Body of pancreas (tissue), 4 donors: ENCODE results near the gene CDH10. TPM values are rescaled to one million over a fixed set of nuclear protein-coding genes. Genes with fewer than 3 reads are reported as not detected.

Source experiments
- ATAC-seq: fragments of 150-250 bp; one replicate; pipeline ENCODE4 v1.9.1; 2016
- DNase-seq, 4 donors: peaks; one replicate each; pipeline ENCODE4 v3.0.0-alpha.2; 2019
- H3K27ac ChIP-seq, 4 donors: fragments of 200-600 bp; sonication (generic); 1 replicate in 3 of 4; 2 replicates in 1 of 4; pipeline versions ENCODE4 v1.5.1 to v1.6.1; 2016 to 2019; ENCODE audit warnings: mild to moderate bottlenecking in 1 of 4, mixed read lengths in 1 of 4, moderate library complexity in 1 of 4
- H3K27me3 ChIP-seq, 2 donors: fragments of 200-600 bp; sonication (generic); one replicate each; pipeline ENCODE4 v1.6.0; 2016; ENCODE audit warnings: mild to moderate bottlenecking in 1 of 2
- H3K36me3 ChIP-seq, 2 donors: fragments of 200-600 bp; sonication (generic); replicated peaks in 1 of 2; 2 replicates each; pipeline ENCODE4 v1.5.1; 2016; ENCODE audit warnings: low read depth in 2 of 2; ENCODE audit not compliant: insufficient read depth in 1 of 2
- H3K4me1 ChIP-seq: fragments of 200-600 bp; sonication (generic); one replicate; pipeline ENCODE4 v1.6.0; 2016
- H3K4me3 ChIP-seq, 2 donors: fragments of 200-600 bp; sonication (generic); 1 replicate in 1 of 2; 2 replicates in 1 of 2; pipeline ENCODE4 v1.5.1; 2016 to 2019
- H3K9me3 ChIP-seq, 3 donors: fragments of 200-600 bp; sonication (generic); 1 replicate in 2 of 3; 2 replicates in 1 of 3; pipeline ENCODE4 v1.5.1; 2016
- POLR2A ChIP-seq, 3 donors: fragments of 450-650 bp; IDR thresholded peaks; one replicate each; pipeline ENCODE4 v1.6.1; 2016; ENCODE audit warnings: antibody characterized with exemption in 3 of 3, mild to moderate bottlenecking in 2 of 3
- WGBS, 2 donors: methylation state at CpG; one replicate each; pipeline ENCODE4 v1.1.5; 2017; 5-methylcytosine and 5-hydroxymethylcytosine counted together
- intact Hi-C: fragments of 100-400 bp; cut with DNase I; formaldehyde crosslinking; loops from one replicate; pipeline ENCODE4 v1.15.1; 2023
- total RNA-seq, 2 donors: library from RNA; depleted of rRNA; stranded (reverse); fragments of >200 nt; gene quantifications; one replicate each; pipeline ENCODE4 v1.1.0, GENCODE V29; 2016
- TF ChIP-seq, protein P1 (sequence below), 7 experiments: fragments of 450-650 bp in 4 of 7; fragments of 200-600 bp in 3 of 7; sonication (generic) in 3 of 7; IDR thresholded peaks; one replicate each; pipeline ENCODE4 v1.5.1; 2016 to 2019; ENCODE audit warnings: antibody characterized with exemption in 7 of 7

CDH10 gene
- total RNA-seq, 2 donors from 2014 or later, result 0.26 TPM; not detected in 1

DNA sequence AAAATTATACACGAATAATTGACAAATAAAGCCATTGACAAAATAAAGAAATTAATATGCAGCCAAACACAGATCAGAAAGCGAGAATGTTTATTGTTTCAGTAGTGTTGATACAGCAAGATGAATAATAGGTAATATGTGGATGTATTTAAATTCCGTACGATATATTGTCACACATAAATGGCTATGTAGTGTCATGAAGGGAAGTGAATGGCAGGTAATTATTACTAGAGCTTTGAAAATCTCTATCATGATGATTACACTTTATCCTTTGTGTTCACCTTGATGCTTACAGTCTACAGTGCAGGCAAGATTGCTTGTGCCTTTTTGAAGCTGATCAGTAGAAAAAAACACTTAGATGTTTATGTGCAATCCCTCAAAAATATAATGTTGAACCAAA, 23.3 kb upstream of the CDH10 start:
- Histone ChIP-seq H3K9me3 (no peaks in the 10 kb centered on the region), H3K27ac (no peak overlapping the region), H3K27me3 (no peaks in the 10 kb centered on the region), H3K4me3 (no peak overlapping the region), H3K36me3 (no peaks in the 10 kb centered on the region), H3K4me1 (no peaks in the 10 kb centered on the region)
- no peak for TF ChIP-seq POLR2A (IDR thresholded peaks at IDR 0.05)
- TF ChIP-seq, protein P1, sequence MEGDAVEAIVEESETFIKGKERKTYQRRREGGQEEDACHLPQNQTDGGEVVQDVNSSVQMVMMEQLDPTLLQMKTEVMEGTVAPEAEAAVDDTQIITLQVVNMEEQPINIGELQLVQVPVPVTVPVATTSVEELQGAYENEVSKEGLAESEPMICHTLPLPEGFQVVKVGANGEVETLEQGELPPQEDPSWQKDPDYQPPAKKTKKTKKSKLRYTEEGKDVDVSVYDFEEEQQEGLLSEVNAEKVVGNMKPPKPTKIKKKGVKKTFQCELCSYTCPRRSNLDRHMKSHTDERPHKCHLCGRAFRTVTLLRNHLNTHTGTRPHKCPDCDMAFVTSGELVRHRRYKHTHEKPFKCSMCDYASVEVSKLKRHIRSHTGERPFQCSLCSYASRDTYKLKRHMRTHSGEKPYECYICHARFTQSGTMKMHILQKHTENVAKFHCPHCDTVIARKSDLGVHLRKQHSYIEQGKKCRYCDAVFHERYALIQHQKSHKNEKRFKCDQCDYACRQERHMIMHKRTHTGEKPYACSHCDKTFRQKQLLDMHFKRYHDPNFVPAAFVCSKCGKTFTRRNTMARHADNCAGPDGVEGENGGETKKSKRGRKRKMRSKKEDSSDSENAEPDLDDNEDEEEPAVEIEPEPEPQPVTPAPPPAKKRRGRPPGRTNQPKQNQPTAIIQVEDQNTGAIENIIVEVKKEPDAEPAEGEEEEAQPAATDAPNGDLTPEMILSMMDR (IDR thresholded peaks at IDR 0.05), result no peak
- ATAC-seq (no peak), DNase-seq (no peak)
- intact Hi-C loops, result no loop called here
- WGBS, 2 donors, result 69 to 74% methylated on average over 4 of the region's 4 CpGs

- DNase-seq (no peak), ATAC-seq (no peak)
- H3K36me3 ChIP-seq, result no peaks in the 10 kb centered on the region
- WGBS, 2 donors, result 22 to 37% methylated on average over 3 of the region's 3 CpGs
- peaks cover 0 to 2% of the 10 kb centered on the region in 2 donors for H3K27me3 ChIP-seq
- TF ChIP-seq, protein P1 (IDR thresholded peaks at IDR 0.05), result no peak
- TF ChIP-seq POLR2A (IDR thresholded peaks at IDR 0.05), result no peak
- intact Hi-C loops, result no loop called here
- H3K4me1 ChIP-seq, result no peaks in the 10 kb centered on the region
- H3K9me3 ChIP-seq, result no peaks in the 10 kb centered on the region
- no peak overlapping the region for H3K4me3 ChIP-seq
- no peak overlapping the region for H3K27ac ChIP-seq
These were observed 4.8 kb upstream of the CDH10 start for GRCh38 chr5:24649531-24649930.

DNA sequence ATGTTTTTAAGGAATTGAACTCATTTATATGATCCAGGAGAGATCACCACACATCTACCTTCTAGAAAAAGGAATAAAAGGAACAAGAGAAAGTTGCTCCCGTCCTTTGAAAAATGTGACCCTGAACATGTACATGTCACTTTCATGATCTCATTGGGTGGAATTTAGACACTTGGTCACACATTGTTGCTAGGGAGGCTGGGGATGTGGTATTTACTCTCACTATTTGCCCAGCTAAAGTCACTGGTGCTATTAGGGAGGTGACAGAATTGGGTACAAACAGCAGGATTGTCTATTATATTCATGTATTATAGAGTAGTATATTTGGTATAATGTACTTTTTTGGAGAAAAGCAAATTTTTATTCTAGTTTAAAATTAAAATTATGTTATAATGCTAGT, 2.1 kb upstream of the CDH10 start:
- Histone ChIP-seq H3K4me3 (no peak overlapping the region), H3K4me1 (no peaks in the 10 kb centered on the region), H3K27me3 (peaks cover 0 to 2% of the 10 kb centered on the region in 2 donors), H3K9me3 (no peaks in the 10 kb centered on the region), H3K36me3 (no peaks in the 10 kb centered on the region), H3K27ac (no peak overlapping the region)
- intact Hi-C loops, result no loop called here
- ATAC-seq (no peak), DNase-seq (peak in 1 of 4 donors; percentile 3)
- TF ChIP-seq POLR2A (IDR thresholded peaks at IDR 0.05), result no peak
- TF ChIP-seq, protein P1 (IDR thresholded peaks at IDR 0.05), result no peak
- WGBS, 2 donors, result 46 to 59% methylated on average over 1 of the region's 1 CpG

DNA sequence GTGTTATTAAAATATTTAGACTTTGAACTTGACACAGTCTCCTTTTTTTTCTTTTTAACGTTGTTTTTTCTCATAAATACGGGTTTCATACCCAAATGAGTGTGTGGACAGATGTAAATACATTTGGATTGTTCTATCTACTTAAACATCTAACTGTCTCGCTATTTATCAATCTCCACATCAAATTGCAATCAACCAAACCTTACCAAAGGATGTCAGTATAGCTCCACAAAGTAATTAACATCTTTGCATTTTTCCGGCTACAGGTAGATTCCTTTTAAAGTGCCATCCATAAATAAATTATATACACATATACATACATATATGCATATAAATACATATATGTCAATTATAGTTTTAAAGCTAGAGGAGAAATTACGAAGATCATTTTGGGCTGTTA, 705 bp upstream of the CDH10 start:
- no peak for DNase-seq
- Histone ChIP-seq H3K9me3 (no peaks in the 10 kb centered on the region), H3K27me3 (peaks cover 0 to 2% of the 10 kb centered on the region in 2 donors), H3K36me3 (no peaks in the 10 kb centered on the region), H3K27ac (no peak overlapping the region), H3K4me3 (no peak overlapping the region), H3K4me1 (no peaks in the 10 kb centered on the region)
- TF ChIP-seq, protein P1 (IDR thresholded peaks at IDR 0.05), result no peak
- TF ChIP-seq POLR2A (IDR thresholded peaks at IDR 0.05), result no peak
- 25 to 29% methylated on average over 5 of the region's 5 CpGs for WGBS, 2 donors
- ATAC-seq, result no peak
- intact Hi-C loops, result no loop called here

DNA sequence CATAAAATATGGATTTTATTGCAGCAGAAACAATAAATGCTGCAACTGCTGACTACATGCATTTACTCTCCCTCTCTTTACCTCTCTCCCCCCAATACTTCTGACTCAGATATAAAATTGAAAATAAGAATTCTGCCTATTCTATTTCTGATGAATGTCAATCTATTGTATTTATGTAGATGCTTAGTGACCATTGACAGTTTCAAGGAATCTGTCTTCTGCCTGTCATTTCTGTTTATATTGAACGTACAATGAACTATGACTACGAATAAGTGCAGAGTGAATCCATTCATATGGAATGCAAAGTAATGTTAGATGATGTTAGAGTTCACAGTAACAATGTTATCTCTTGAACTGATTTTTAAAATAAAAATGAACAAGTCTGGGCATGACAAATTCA, 898 bp downstream of the CDH10 start:
- no peak for TF ChIP-seq POLR2A (IDR thresholded peaks at IDR 0.05)
- TF ChIP-seq, protein P1 (IDR thresholded peaks at IDR 0.05), result no peak
- no peaks in the 10 kb centered on the region for H3K4me1 ChIP-seq
- H3K27me3 ChIP-seq, result peaks cover 0 to 2% of the 10 kb centered on the region in 2 donors
- H3K9me3 ChIP-seq, result no peaks in the 10 kb centered on the region
- H3K4me3 ChIP-seq, result no peak overlapping the region
- intact Hi-C loops, result no loop called here
- ATAC-seq (no peak), DNase-seq (no peak)
- no peak overlapping the region for H3K27ac ChIP-seq
- 29 to 30% methylated on average over 2 of the region's 2 CpGs for WGBS, 2 donors
- H3K36me3 ChIP-seq, result no peaks in the 10 kb centered on the region
